HEK293T (cell line): ENCODE data around the gene OXCT1.

Source experiments
- CTCF ChIA-PET: fragments of 350-600 bp; formaldehyde crosslinking; extraction: SDS; loops from one replicate; lab custom pipeline; 2021; ENCODE audit warnings: antibody characterized with exemption, inconsistent platforms; lab: Yijun Ruan, JAX
- POLR2A ChIA-PET: fragments of 350-600 bp; formaldehyde crosslinking; extraction: SDS; loops from one replicate; lab custom pipeline; 2020; ENCODE audit warnings: antibody characterized with exemption, inconsistent platforms; lab: Yijun Ruan, JAX
- DNase-seq: peaks from one replicate; pipeline ENCODE4 v3.0.0; 2012; ENCODE audit warnings: mixed read lengths; ENCODE audit errors: extremely low spot score
- ARNT ChIP-seq: fragments of 450-650 bp; IDR thresholded peaks from 2 replicates; pipeline ENCODE4 v1.6.1; 2017; ENCODE audit warnings: mild to moderate bottlenecking
- BHLHE40 ChIP-seq: fragments of 450-650 bp; IDR thresholded peaks from 2 replicates; pipeline ENCODE4 v1.6.1; 2016; ENCODE audit warnings: mild to moderate bottlenecking, moderate library complexity, borderline replicate concordance
- CTBP1 ChIP-seq: fragments of 450-650 bp; IDR thresholded peaks from 2 replicates; pipeline ENCODE4 v1.6.1; 2016; ENCODE audit warnings: borderline replicate concordance
- ELF4 ChIP-seq: fragments of 450-650 bp; IDR thresholded peaks from 2 replicates; pipeline ENCODE4 v1.6.1; 2017; ENCODE audit warnings: antibody characterized with exemption
- FOXA1 ChIP-seq: fragments of 450-650 bp; IDR thresholded peaks from 2 replicates; pipeline ENCODE4 v1.6.1; 2016; ENCODE audit warnings: mild to moderate bottlenecking
- FOXK2 ChIP-seq: fragments of 450-650 bp; IDR thresholded peaks from 2 replicates; pipeline ENCODE4 v1.6.1; 2016; ENCODE audit warnings: mild to moderate bottlenecking
- FOXM1 ChIP-seq: fragments of 450-650 bp; IDR thresholded peaks from 2 replicates; pipeline ENCODE4 v1.6.1; 2017; ENCODE audit warnings: mild to moderate bottlenecking, borderline replicate concordance
- HDGF ChIP-seq: fragments of 450-650 bp; IDR thresholded peaks from 2 replicates; pipeline ENCODE4 v1.6.1; 2017; ENCODE audit warnings: antibody characterized with exemption, borderline replicate concordance
- L3MBTL2 ChIP-seq: fragments of 450-650 bp; conservative IDR thresholded peaks from 2 replicates; pipeline ENCODE4 v1.6.1; 2016; ENCODE audit warnings: mild to moderate bottlenecking
- LEF1 ChIP-seq: fragments of 450-650 bp; IDR thresholded peaks from 2 replicates; pipeline ENCODE4 v1.6.1; 2017; ENCODE audit warnings: mild to moderate bottlenecking, borderline replicate concordance
- NFRKB ChIP-seq: fragments of 450-650 bp; IDR thresholded peaks from 2 replicates; pipeline ENCODE4 v1.6.1; 2016; ENCODE audit warnings: mild to moderate bottlenecking, moderate library complexity
- SP1 ChIP-seq: fragments of 450-650 bp; IDR thresholded peaks from 2 replicates; pipeline ENCODE4 v1.6.1; 2017
- SUZ12 ChIP-seq: fragments of 450-650 bp; IDR thresholded peaks from 2 replicates; pipeline ENCODE4 v1.6.1; 2016; ENCODE audit warnings: mild to moderate bottlenecking
- TARDBP ChIP-seq: fragments of 450-650 bp; IDR thresholded peaks from 2 replicates; pipeline ENCODE4 v1.6.1; 2016
- ZNF384 ChIP-seq: fragments of 450-650 bp; IDR thresholded peaks from 2 replicates; pipeline ENCODE4 v1.6.1; 2016
- TF ChIP-seq, protein P1 (sequence below): fragments of 450-650 bp; IDR thresholded peaks from 2 replicates; pipeline ENCODE4 v1.6.1; 2016

The OXCT1 gene

DNA sequence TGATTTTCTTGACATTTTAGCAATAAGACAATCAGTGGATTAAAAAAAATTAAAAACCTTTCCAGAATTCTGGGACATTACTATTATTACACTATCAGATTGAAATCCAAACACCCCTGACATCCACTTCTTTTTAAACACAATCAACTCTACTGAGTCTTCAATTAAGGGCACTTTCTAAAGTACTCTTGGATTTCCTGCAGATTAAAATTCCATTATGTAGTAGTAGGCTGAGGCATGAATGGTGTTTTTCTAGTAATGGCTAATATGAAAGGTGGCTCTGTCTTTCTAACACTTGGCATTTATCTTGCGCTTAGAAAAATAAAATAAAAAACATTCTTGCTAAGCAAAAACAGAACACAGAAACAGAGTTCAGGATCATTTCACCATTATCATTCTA is 107.8 kb downstream of the OXCT1 start:
- CTCF ChIA-PET, result no interaction called here
- TF ChIP-seq NFRKB (no peak), FOXK2 (no peak), SUZ12 (no peak), ARNT (no peak), HDGF (no peak), FOXA1 (no peak), ELF4 (no peak), TARDBP (no peak), SP1 (no peak), FOXM1 (no peak), ZNF384 (no peak), LEF1 (no peak)
- TF ChIP-seq, protein P1, sequence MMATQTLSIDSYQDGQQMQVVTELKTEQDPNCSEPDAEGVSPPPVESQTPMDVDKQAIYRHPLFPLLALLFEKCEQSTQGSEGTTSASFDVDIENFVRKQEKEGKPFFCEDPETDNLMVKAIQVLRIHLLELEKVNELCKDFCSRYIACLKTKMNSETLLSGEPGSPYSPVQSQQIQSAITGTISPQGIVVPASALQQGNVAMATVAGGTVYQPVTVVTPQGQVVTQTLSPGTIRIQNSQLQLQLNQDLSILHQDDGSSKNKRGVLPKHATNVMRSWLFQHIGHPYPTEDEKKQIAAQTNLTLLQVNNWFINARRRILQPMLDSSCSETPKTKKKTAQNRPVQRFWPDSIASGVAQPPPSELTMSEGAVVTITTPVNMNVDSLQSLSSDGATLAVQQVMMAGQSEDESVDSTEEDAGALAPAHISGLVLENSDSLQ, result no peak
- DNase-seq, result no peak
- POLR2A ChIA-PET, result no interaction called here

DNA sequence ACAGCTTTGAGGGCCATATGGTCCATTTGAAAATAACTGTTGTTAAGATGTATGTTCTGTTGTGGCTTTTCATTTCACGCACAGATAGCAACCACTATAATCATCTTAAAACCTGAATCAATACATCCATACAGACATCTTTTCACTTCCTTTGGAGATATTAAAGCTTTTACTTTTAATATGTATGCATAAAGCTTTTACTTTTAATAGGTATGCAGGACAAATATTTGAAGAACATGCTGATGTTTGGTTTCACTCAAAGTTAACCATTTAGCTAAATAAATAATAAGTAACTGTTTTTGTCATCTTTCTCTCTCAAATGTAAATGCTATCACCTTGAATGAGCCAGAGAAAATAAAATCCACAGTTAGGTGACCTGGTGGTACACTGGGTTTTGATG is 108.6 kb downstream of the OXCT1 start:
- no peak for DNase-seq
- TF ChIP-seq L3MBTL2, result no peak
- TF ChIP-seq CTBP1, result no peak
- TF ChIP-seq ARNT, result no peak
- no peak for TF ChIP-seq ELF4
- POLR2A ChIA-PET, result no interaction called here
- CTCF ChIA-PET, result interaction anchor here (0.7 kb wide), 1 partner anchor 664 kb away, joined by 3 read pairs; no protein-coding TSS in a partner anchor

DNA sequence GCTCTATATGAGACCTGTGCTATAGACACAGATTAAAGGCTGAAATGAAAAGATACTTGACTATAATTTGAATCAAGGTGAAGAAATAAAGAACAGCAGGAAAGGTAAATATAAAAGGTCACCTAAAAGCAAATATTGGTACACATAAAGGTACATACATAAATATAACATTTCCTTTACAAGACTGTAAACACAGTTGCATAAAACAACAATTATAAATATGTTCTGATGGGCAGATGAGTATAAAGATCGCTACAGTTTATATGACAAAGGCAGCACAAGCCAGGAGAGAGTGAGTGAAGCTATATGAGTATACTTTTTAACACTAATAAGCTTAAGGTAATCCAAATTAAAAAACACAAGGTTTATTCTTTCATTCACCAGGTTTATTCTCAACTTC is 114.5 kb downstream of the OXCT1 start:
- ChIA-PET POLR2A (no interaction called here), CTCF (no interaction called here)

DNA sequence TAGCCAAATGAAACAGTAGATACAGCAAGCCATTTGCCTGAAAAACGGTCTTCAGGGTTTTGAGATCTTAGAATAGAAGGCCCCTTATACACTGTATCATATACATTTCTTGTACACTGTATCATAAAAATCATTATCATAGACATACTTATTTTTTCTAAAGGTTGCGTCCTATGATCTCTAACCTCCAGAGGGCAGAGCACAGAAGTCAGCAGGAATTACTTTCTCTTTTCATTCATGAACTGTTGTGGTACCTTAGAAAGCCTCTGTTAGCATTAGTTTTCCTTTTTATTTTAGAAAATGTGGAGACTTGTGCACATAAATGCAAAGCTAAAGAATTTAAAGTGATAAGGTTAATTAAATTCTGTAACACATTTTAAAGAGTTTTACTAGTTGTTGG is 115.4 kb downstream of the OXCT1 start:
- ChIA-PET POLR2A (no interaction called here), CTCF (no interaction called here)
- DNase-seq, result no peak
- TF ChIP-seq ELF4, result no peak

More for the DNA sequence above, 114.5 kb downstream of the OXCT1 start:
- TF ChIP-seq FOXK2 (no peak), L3MBTL2 (no peak), CTBP1 (no peak), HDGF (no peak), SUZ12 (no peak), LEF1 (no peak), SP1 (no peak), BHLHE40 (no peak), ARNT (no peak), NFRKB (no peak), ELF4 (no peak), TARDBP (no peak), FOXM1 (no peak), FOXA1 (no peak), ZNF384 (no peak)
- TF ChIP-seq, protein P1, result no peak
- no peak for DNase-seq

DNA sequence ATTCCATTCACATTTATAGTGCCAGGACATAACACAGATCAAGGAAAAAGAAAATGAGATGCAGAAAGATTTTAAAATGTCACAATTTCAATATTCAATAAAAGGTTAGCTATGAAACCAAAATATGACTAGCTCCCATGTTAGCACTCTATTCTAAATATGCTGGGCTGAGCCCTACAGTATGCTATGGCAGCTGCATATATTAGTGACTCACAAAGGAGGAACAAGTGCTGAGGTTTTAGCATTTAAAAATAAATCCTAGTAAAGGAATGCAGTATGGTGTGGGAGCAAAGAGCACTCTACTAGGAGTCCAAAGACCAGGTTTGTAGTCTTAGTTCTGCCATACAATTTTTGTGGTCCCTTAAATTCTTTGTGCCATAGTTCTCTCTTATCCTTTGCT is 118.4 kb downstream of the OXCT1 start:
- no peak for TF ChIP-seq LEF1
- TF ChIP-seq ARNT, result no peak
- no peak for TF ChIP-seq HDGF
- no peak for TF ChIP-seq FOXK2
- no peak for TF ChIP-seq ELF4
- TF ChIP-seq FOXA1, result no peak
- no peak for TF ChIP-seq L3MBTL2
- TF ChIP-seq FOXM1, result no peak
- no peak for TF ChIP-seq BHLHE40
- TF ChIP-seq, protein P1, result no peak
- no peak for TF ChIP-seq TARDBP
- no peak for TF ChIP-seq SUZ12
- POLR2A ChIA-PET, result no interaction called here
- no peak for DNase-seq
- CTCF ChIA-PET, result no interaction called here

DNA sequence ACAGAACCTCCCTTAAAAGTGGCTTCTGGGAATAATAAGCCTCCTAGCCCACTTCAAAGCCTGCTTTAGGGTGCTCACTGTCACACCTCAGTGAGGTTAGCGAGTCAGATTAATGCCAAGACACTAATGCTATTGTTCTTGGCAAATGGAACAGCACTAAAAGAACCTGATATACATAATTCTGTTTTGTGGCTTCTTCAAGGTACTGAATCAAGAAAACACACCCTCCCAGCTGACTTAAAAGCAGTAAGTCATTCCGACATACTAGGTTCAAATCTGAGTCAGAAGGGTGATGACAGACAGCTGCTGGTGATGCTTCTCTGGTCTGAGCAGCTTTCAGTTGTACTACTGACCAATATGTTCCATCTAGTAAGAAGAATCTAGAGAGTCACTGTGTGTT is 121.6 kb downstream of the OXCT1 start:
- no peak for TF ChIP-seq FOXM1
- no peak for TF ChIP-seq NFRKB
- no peak for TF ChIP-seq LEF1
- TF ChIP-seq ELF4, result no peak
- no peak for TF ChIP-seq ZNF384
- DNase-seq, result no peak
- CTCF ChIA-PET, result interaction anchor here (0.6 kb wide), 1 partner anchor 253 kb away, joined by 3 read pairs; no protein-coding TSS in a partner anchor
- POLR2A ChIA-PET, result no interaction called here

DNA sequence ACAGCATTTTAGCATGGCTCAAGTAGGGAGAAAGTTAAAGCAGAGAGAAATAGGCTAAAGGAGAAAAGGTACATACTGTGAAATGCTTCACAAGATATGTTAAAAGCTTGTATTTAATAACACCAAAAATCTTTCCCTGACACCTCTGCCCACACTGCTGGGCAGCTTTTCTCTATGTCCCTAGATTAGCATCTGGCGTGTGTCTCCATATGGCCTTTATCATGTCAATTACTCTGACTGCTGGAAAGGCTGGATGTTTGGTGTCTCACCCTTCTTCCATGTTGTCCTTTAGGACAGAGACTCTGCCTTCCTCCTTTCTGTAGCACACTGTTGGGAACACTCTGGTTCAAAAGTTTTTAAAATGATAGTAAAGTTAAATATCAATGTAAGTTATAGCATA is 122.5 kb downstream of the OXCT1 start:
- DNase-seq, result no peak
- POLR2A ChIA-PET, result no interaction called here
- TF ChIP-seq FOXM1, result no peak
- no peak for TF ChIP-seq FOXK2
- no peak for TF ChIP-seq FOXA1
- no peak for TF ChIP-seq SUZ12
- no peak for TF ChIP-seq ZNF384
- TF ChIP-seq ELF4, result no peak
- TF ChIP-seq, protein P1, result no peak
- TF ChIP-seq LEF1, result no peak
- no peak for TF ChIP-seq HDGF
- no peak for TF ChIP-seq SP1
- no peak for TF ChIP-seq L3MBTL2
- TF ChIP-seq BHLHE40, result no peak
- TF ChIP-seq NFRKB, result no peak
- no peak for TF ChIP-seq ARNT
- CTCF ChIA-PET, result no interaction called here
